ENCODE data around the gene MCL1. TPM values are rescaled to one million over a fixed set of nuclear protein-coding genes. Genes with fewer than 3 reads are reported as not detected.
A peak's percentile ranks its signal among the peaks of the same experiment; 100 is the strongest.

MCL1 gene
- total RNA-seq, 1 experiment from 2014 or later: 163 TPM

DNA sequence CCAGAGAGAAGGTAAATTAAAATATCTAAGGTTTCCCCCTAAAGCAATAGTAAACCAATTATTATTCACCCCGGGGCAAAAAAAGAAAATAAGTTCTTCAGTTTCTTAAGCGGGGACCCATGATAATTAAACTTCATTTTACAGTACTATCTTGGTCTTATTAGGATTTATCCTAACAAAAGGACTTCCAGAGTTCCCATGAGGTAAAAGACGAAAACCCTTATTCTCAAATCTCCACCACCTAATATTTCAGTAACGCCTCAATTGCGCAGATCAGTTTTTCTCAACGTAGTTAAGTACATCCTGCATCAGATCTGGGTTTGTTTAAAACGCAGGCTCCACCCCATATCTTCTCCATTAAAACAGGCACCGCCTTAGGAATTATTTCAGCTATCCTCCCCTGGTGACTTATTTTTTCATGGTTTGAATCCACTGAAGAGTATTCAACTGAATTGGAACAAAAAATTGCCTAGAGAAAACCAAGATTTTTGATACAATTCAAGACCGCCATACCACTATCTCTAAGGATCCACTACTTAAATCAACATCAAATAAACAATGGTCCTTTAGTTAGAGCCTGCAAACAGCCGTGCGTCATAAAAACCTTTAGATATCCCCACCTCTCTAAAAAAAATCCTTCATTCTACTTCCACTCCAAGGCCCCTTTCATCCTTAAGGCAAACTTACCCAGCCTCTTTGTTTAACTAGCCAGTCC is 1.7 kb downstream of the MCL1 start:
- Histone ChIP-seq H3K9me3 (ENCODE audit: low read depth, low read length, poor library complexity, severe bottlenecking) (no peaks in the 10 kb centered on the region), H3K4me1 (ENCODE audit: insufficient read depth, low read length, poor library complexity, severe bottlenecking) (peaks cover 26% of the 10 kb centered on the region), H3K27me3 (replicated peaks; ENCODE audit: insufficient read depth, low read depth, low read length, poor library complexity) (no peaks in the 10 kb centered on the region), H3K36me3 (ENCODE audit: insufficient read depth, low read length, poor library complexity, severe bottlenecking) (peaks cover 56% of the 10 kb centered on the region), H3K4me3 (ENCODE audit: low read depth, low read length, poor library complexity, severe bottlenecking) (peak overlapping the region; percentile 90), H3K27ac (ENCODE audit: low read depth, low read length, poor library complexity, severe bottlenecking) (peak overlapping the region; percentile 98)
- intact Hi-C loops (cut with micrococcal nuclease; ENCODE audit: unreplicated experiment): loop anchor here (2.0 kb wide), 2 partner anchors 43 to 51 kb away; partner anchors contain the start of gene ENSA
- ChIA-PET POLR2A (ENCODE audit: low non-redundant PET) (interaction anchor here (0.6 to 0.7 kb wide), 3 partner anchors 9 to 149 kb away, joined by 3 to 4 read pairs (median 3); no protein-coding TSS in a partner anchor), CTCF (no interaction called here)
- no peak for TF ChIP-seq EZH2 (IDR thresholded peaks at IDR 0.05; ENCODE audit: borderline replicate concordance, low read depth, low read length, poor library complexity, severe bottlenecking)
- TF ChIP-seq, protein P1, sequence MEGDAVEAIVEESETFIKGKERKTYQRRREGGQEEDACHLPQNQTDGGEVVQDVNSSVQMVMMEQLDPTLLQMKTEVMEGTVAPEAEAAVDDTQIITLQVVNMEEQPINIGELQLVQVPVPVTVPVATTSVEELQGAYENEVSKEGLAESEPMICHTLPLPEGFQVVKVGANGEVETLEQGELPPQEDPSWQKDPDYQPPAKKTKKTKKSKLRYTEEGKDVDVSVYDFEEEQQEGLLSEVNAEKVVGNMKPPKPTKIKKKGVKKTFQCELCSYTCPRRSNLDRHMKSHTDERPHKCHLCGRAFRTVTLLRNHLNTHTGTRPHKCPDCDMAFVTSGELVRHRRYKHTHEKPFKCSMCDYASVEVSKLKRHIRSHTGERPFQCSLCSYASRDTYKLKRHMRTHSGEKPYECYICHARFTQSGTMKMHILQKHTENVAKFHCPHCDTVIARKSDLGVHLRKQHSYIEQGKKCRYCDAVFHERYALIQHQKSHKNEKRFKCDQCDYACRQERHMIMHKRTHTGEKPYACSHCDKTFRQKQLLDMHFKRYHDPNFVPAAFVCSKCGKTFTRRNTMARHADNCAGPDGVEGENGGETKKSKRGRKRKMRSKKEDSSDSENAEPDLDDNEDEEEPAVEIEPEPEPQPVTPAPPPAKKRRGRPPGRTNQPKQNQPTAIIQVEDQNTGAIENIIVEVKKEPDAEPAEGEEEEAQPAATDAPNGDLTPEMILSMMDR (conservative IDR thresholded peaks at IDR 0.05; ENCODE audit: low read depth, low read length): no peak
- TSS peak; percentile 35 for BruUV-seq (replicated peaks)
- DNase-seq (ENCODE audit: low spot score): peak; percentile 46

GRCh38 chr1:150576794-150577556 is 2.4 kb downstream of the MCL1 start:
- H3K27ac ChIP-seq (ENCODE audit: low read depth, low read length, poor library complexity, severe bottlenecking): peak overlapping the region; percentile 98
- no peaks in the 10 kb centered on the region for H3K9me3 ChIP-seq (ENCODE audit: low read depth, low read length, poor library complexity, severe bottlenecking)
- intact Hi-C loops (cut with micrococcal nuclease; ENCODE audit: unreplicated experiment): no loop called here
- TF ChIP-seq EZH2 (IDR thresholded peaks at IDR 0.05; ENCODE audit: borderline replicate concordance, low read depth, low read length, poor library complexity, severe bottlenecking): no peak
- TF ChIP-seq, protein P1 (conservative IDR thresholded peaks at IDR 0.05; ENCODE audit: low read depth, low read length): no peak
- no TSS peak for BruUV-seq (replicated peaks)
- H3K4me1 ChIP-seq (ENCODE audit: insufficient read depth, low read length, poor library complexity, severe bottlenecking): peaks cover 26% of the 10 kb centered on the region
- DNase-seq (ENCODE audit: low spot score): no peak
- H3K27me3 ChIP-seq (replicated peaks; ENCODE audit: insufficient read depth, low read depth, low read length, poor library complexity): no peaks in the 10 kb centered on the region
- CTCF ChIA-PET: no interaction called here
- H3K36me3 ChIP-seq (ENCODE audit: insufficient read depth, low read length, poor library complexity, severe bottlenecking): peaks cover 64% of the 10 kb centered on the region
- peak overlapping the region; percentile 90 for H3K4me3 ChIP-seq (ENCODE audit: low read depth, low read length, poor library complexity, severe bottlenecking)
- POLR2A ChIA-PET (ENCODE audit: low non-redundant PET): interaction anchor here (0.7 kb wide), 1 partner anchor 9 kb away, joined by 4 read pairs; no protein-coding TSS in a partner anchor

GRCh38 chr1:150576367-150576711 is 3.1 kb downstream of the MCL1 start:
- no peak for DNase-seq (ENCODE audit: low spot score)
- TF ChIP-seq EZH2 (IDR thresholded peaks at IDR 0.05; ENCODE audit: borderline replicate concordance, low read depth, low read length, poor library complexity, severe bottlenecking): no peak
- TF ChIP-seq, protein P1 (conservative IDR thresholded peaks at IDR 0.05; ENCODE audit: low read depth, low read length): no peak
- intact Hi-C loops (cut with micrococcal nuclease; ENCODE audit: unreplicated experiment): no loop called here
- Histone ChIP-seq H3K4me3 (ENCODE audit: low read depth, low read length, poor library complexity, severe bottlenecking) (peak overlapping the region; percentile 90), H3K27me3 (replicated peaks; ENCODE audit: insufficient read depth, low read depth, low read length, poor library complexity) (no peaks in the 10 kb centered on the region), H3K9me3 (ENCODE audit: low read depth, low read length, poor library complexity, severe bottlenecking) (no peaks in the 10 kb centered on the region), H3K36me3 (ENCODE audit: insufficient read depth, low read length, poor library complexity, severe bottlenecking) (peaks cover 65% of the 10 kb centered on the region), H3K27ac (ENCODE audit: low read depth, low read length, poor library complexity, severe bottlenecking) (no peak overlapping the region), H3K4me1 (ENCODE audit: insufficient read depth, low read length, poor library complexity, severe bottlenecking) (peaks cover 26% of the 10 kb centered on the region)
- no TSS peak for BruUV-seq (replicated peaks)
- POLR2A ChIA-PET (ENCODE audit: low non-redundant PET): no interaction called here
- CTCF ChIA-PET: no interaction called here

Measured in A673 (cell line).